ENCODE results near the gene PALLD.
"Not testable (repeated sequence)": the region's sequence is repeated elsewhere in the genome, so short reads cannot be mapped to it uniquely, and the experiment has no call there.

The PALLD gene

DNA sequence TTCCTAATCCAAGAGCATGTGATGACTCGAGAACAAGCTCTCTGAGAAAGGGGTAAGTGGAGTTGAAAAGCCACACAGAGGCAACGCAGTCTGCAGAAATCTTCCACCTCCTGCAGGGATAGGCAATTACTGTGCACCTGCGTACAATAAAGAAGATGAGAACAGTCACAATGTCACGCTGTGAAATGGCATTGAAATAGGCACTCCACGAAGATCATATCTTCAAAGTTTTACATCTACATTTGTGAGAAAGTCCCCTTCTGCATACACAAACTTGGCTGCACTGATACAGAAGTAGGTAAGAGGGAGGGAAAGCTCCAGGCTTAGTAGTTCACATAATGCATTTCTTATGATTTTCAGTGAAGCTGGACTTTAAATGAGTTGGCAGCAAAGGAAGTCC, 43.7 kb upstream of the PALLD start:
- TF ChIP-seq, protein P1, sequence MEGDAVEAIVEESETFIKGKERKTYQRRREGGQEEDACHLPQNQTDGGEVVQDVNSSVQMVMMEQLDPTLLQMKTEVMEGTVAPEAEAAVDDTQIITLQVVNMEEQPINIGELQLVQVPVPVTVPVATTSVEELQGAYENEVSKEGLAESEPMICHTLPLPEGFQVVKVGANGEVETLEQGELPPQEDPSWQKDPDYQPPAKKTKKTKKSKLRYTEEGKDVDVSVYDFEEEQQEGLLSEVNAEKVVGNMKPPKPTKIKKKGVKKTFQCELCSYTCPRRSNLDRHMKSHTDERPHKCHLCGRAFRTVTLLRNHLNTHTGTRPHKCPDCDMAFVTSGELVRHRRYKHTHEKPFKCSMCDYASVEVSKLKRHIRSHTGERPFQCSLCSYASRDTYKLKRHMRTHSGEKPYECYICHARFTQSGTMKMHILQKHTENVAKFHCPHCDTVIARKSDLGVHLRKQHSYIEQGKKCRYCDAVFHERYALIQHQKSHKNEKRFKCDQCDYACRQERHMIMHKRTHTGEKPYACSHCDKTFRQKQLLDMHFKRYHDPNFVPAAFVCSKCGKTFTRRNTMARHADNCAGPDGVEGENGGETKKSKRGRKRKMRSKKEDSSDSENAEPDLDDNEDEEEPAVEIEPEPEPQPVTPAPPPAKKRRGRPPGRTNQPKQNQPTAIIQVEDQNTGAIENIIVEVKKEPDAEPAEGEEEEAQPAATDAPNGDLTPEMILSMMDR (IDR thresholded peaks at IDR 0.05; ENCODE audit: poor library complexity, severe bottlenecking) = no peak
- ATAC-seq (ENCODE audit: low read depth) = no peak

GRCh38 chr4:168458256-168458655, 38.6 kb upstream of the PALLD start:
- H3K4me3 ChIP-seq (ENCODE audit: severe bottlenecking); H3K9me3 ChIP-seq (ENCODE audit: severe bottlenecking); H3K36me3 ChIP-seq (ENCODE audit: low read depth); H3K27me3 ChIP-seq (ENCODE audit: insufficient read depth, poor library complexity, severe bottlenecking); H3K27ac ChIP-seq (ENCODE audit: poor library complexity, severe bottlenecking); DNase-seq (ENCODE audit: low spot score); ATAC-seq (ENCODE audit: low read depth); H3K4me1 ChIP-seq (ENCODE audit: insufficient read depth, poor library complexity, severe bottlenecking): not testable (repeated sequence)

More for the DNA sequence above, 43.7 kb upstream of the PALLD start:
- Histone ChIP-seq H3K4me3 (ENCODE audit: severe bottlenecking) (no peak overlapping the region), H3K9me3 (ENCODE audit: severe bottlenecking) (no peaks in the 10 kb centered on the region), H3K4me1 (ENCODE audit: insufficient read depth, poor library complexity, severe bottlenecking) (peaks cover 14% of the 10 kb centered on the region), H3K27ac (ENCODE audit: poor library complexity, severe bottlenecking) (no peak overlapping the region), H3K36me3 (ENCODE audit: low read depth) (peaks cover 16% of the 10 kb centered on the region), H3K27me3 (ENCODE audit: insufficient read depth, poor library complexity, severe bottlenecking) (no peaks in the 10 kb centered on the region)
- no peak for DNase-seq (ENCODE audit: low spot score)

DNA sequence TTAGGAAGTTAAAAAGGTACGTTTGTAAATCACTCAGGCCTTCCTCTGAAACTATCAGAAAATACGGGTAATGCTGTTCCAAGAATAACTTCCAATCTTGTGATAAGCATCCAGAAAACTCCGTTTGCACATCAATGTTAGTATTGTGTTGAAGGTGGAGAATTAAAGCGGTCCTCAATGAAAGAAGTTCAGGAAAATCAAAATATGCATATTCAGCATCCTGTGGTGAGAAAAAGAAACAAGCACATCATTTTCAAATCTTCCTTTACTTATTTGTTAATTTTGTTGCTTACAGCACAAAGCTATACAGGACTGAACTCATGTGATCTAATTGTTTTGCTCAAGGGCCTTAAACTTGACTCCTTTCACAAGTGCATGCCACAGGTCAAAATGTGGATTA, 35.0 kb upstream of the PALLD start:
- Histone ChIP-seq H3K4me3 (ENCODE audit: severe bottlenecking) (no peak overlapping the region), H3K36me3 (ENCODE audit: low read depth) (no peaks in the 10 kb centered on the region; the same call in 1 of the 2 replicates), H3K27ac (ENCODE audit: poor library complexity, severe bottlenecking) (no peak overlapping the region), H3K27me3 (ENCODE audit: insufficient read depth, poor library complexity, severe bottlenecking) (no peaks in the 10 kb centered on the region), H3K4me1 (ENCODE audit: insufficient read depth, poor library complexity, severe bottlenecking) (no peaks in the 10 kb centered on the region), H3K9me3 (ENCODE audit: severe bottlenecking) (no peaks in the 10 kb centered on the region)
- DNase-seq (ENCODE audit: low spot score) (no peak), ATAC-seq (ENCODE audit: low read depth) (no peak)
- TF ChIP-seq, protein P1 (IDR thresholded peaks at IDR 0.05; ENCODE audit: poor library complexity, severe bottlenecking) = no peak

DNA sequence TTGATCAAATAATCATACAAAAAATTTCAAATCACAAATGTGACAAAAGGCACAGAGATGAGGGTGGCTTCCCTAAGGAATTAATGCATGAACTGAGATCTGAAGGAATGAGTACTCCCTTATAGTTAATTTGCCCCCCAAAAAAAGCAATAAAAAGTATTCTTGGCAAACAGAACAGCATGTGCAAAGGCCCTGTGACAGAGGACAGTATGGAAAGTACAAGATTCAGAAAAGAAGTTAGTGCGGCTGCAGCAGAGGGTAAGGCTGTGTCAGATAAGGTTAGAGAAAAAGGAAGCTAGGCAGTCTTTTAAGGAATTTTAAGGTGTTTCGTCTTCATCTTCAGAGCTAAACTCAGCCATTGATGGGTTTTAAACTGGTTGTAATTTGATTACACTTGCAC, 23.9 kb upstream of the PALLD start:
- Histone ChIP-seq H3K27ac (ENCODE audit: poor library complexity, severe bottlenecking) (no peak overlapping the region), H3K4me1 (ENCODE audit: insufficient read depth, poor library complexity, severe bottlenecking) (peaks cover 18% of the 10 kb centered on the region), H3K9me3 (ENCODE audit: severe bottlenecking) (no peaks in the 10 kb centered on the region), H3K4me3 (ENCODE audit: severe bottlenecking) (no peak overlapping the region), H3K27me3 (ENCODE audit: insufficient read depth, poor library complexity, severe bottlenecking) (no peaks in the 10 kb centered on the region), H3K36me3 (ENCODE audit: low read depth) (peaks cover 27% of the 10 kb centered on the region)
- ATAC-seq (ENCODE audit: low read depth) = no peak
- TF ChIP-seq, protein P1 (IDR thresholded peaks at IDR 0.05; ENCODE audit: poor library complexity, severe bottlenecking) = no peak
- no peak for DNase-seq (ENCODE audit: low spot score)

- no peaks in the 10 kb centered on the region for H3K27me3 ChIP-seq (ENCODE audit: insufficient read depth, poor library complexity, severe bottlenecking)
- H3K4me1 ChIP-seq (ENCODE audit: insufficient read depth, poor library complexity, severe bottlenecking) = peaks cover 18% of the 10 kb centered on the region
- no peaks in the 10 kb centered on the region for H3K9me3 ChIP-seq (ENCODE audit: severe bottlenecking)
- no peak for DNase-seq (ENCODE audit: low spot score)
- ATAC-seq (ENCODE audit: low read depth) = no peak
- TF ChIP-seq, protein P1 (IDR thresholded peaks at IDR 0.05; ENCODE audit: poor library complexity, severe bottlenecking) = no peak
- H3K27ac ChIP-seq (ENCODE audit: poor library complexity, severe bottlenecking) = no peak overlapping the region
- no peak overlapping the region for H3K4me3 ChIP-seq (ENCODE audit: severe bottlenecking)
- peaks cover 16% of the 10 kb centered on the region for H3K36me3 ChIP-seq (ENCODE audit: low read depth)
Measured at GRCh38 chr4:168474660-168475320, 22.1 kb upstream of the PALLD start.

Data from RWPE2 (cell line).